ENCODE results near the gene LAMB2.

LAMB2 gene

GRCh38 chr3:49132437-49133225 is at the start of gene LAMB2:
Gene LAMB2 (minus strand): TSS chr3:49133050. CDS start chr3:49132867, 183 bp downstream.
- no peak for DNase-seq

GRCh38 chr3:49181351-49181750 is 48.5 kb upstream of the LAMB2 start:
- DNase-seq: no peak

DNA sequence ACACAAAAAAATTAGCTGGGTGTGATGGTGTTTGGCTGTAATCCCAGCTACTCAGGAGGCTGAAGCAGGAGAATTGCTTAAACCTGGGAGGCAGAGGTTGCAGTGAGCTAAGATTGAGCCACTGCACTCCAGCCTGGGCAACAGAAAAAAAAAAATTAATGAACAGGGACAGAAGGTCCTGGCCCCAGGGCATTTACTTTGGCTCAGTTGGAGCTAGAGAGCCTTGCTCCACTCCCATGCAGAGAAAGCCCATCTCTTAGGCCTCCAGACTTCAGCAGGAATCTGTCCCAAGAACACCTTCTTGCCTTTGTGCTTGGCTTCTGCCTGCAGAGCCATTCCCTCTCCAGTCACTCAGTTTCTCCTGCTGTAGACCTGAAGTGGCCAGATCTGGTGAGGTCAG is 47.3 kb upstream of the LAMB2 start:
- DNase-seq: no peak

DNA sequence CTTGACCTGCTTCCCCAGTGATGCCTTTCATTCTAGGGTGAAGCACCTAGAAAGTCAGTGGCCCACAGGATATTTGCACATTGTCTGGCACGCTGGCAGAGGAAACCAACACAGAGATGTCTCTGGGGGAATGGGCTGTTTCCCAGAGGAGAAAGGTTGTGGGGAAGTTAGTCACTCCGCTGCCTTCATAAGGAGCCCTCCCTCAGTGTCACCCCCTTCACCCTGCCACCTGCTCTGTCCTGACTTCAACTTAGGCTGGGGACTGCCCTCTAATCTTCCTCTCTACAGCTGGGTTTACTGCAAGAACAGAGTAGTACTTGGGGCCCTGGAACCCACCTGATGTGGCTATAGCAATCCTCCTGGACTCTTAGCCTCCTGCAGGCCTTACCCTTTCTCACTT is 44.2 kb upstream of the LAMB2 start:
- DNase-seq: no peak

DNA sequence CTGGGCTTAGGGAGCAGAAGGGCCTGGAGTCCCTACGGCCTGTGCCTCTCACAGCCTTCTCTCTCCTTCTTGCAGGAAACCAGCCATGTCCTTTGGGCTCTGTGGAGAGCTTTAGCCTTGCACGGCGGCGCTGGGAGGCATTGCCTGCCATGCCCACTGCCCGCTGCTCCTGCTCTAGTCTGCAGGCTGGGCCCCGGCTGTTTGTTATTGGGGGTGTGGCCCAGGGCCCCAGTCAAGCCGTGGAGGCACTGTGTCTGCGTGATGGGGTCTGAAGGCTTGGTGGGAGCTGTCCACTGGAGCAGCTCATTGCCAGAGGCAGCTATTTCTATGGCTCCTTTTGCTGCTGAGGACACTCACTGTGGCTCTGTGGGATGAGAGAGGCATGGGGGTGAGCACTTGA is 42.7 kb upstream of the LAMB2 start:
- DNase-seq: no peak

DNA sequence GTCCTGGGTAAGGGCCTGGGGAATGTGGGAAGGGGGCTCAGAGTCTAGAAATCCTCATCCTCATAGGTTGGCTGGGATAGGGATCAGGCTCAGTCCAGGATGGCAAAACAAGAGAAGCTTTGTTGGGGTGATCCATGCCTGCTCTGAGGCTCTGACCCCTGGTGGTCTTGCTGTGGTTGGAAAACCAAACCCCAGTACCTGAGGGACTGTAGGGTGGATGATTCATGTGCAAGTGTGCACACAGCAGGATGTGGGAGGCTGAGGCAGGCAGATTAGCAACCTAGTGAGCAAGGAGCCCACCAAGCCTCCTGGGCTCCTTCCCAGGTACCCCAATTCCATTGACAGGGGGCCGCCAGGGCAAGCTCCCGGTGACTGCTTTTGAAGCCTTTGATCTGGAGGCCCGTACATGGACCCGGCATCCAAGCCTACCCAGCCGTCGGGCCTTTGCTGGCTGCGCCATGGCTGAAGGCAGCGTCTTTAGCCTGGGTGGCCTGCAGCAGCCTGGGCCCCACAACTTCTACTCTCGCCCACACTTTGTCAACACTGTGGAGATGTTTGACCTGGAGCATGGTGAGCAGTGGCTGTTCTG is 41.6 kb upstream of the LAMB2 start:
- no peak for DNase-seq

DNA sequence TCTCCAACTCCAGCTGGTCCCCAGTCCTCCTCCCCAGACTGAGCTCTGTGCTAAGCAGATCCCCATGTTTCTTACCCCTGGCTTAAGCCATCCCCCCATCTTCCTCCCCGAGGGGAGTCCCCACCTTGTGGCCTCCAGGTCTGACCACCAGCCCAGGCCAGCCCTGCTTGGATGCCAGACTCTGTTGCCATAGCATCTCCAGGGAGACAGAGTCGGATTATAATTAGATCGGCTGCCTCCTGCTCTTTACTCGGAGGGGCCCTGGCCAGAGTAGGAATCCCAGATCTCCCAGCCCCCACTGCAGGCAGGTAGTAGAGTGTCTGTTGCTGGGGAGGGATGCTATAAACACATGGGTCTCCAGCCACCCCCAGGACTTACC is 40.9 kb upstream of the LAMB2 start:
- no peak for DNase-seq

DNA sequence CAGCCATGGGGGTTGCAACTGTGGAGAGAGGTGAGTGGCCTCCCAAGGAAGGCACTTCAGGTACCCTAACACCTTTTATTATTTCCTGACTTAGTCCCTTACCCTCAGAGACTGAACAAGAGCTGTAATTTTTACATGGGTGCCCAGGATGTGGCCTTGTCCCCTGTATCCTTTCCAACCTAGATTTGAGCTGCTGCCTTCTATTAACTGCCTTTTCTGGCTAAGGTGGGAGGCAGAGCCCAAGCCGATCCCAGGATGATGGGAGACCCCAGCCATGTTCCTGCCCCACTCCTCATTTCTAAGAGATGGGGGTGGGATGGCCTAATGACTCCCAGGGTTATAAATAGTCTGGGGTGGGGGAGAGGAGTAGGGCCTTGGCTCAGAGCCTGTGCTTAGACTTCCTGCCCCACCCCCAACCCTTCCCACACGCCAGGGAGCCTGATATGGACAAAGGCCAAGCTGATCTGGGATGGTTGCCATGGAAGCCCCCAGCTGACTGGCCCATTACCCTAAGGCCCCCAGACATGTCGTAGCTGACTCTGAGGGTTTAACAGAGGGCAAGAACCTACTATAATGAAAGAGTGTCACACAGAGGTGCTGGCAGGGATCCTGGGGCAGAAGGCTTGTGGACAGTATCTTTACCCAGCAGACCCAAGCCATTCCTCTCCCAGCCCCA is 40.4 kb upstream of the LAMB2 start:
- no peak for DNase-seq

DNA sequence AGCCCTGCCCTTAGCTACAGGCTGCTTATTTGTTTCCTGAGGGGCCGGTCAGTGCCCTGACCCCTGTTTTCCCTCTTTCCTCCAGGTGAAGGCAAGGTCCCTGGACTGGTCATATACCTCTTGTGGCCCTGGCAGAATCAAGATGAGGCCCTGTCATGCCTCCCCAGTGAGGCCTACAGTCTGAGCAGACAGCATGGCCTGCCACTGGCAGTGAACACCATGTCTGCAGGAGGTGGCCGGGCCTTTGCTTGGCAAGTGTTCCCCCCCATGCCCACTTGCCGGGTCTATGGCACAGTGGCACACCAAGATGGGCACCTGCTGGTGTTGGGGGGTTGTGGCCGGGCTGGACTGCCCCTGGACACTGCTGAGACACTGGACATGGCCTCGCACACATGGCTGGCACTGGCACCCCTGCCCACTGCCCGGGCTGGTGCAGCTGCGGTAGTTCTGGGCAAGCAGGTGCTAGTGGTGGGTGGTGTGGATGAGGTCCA is 39.7 kb upstream of the LAMB2 start:
- DNase-seq: no peak

- no peak for DNase-seq
Observed at GRCh38 chr3:49171775-49172500, 39.1 kb upstream of the LAMB2 start.

DNA sequence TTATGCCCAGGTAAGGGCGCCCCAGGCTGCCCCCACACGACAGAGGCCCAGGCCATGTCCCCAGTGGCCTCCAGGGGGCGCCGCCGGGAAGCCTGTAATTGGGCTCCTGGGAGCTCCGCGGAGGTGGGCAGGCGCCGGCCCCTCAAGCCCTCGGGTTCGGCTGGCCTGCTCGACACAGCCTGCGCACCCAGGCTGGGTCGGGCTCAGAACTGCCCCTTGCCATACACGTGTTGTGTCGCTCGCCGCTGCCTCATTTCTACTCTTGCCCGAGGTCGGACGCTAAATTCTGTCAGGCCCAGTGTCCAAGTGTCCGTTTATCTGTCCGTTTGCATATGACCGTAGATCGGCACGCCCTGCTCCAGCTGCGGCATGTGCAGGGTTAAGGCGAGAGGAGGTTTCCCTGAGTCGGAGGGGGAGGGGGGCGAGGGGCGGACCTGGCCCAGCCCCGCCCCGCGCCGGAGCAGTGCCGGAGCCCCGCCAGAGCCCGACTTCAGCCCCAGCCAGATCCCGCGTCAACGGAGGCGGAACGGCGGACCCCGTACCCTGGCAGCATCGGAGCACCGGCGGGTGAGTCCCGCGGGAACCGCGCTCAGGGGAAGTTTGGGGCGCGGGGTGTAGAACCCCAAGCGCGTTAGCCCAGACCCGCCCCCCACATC is 38.4 kb upstream of the LAMB2 start, which contains the start of gene KLHDC8B:
Gene KLHDC8B (plus strand): TSS at position 480 of the 656 bp plus-strand sequence. CDS start 1,172 bp downstream, outside the sequence.
- DNase-seq: peak; percentile 89 to 91

GRCh38 chr3:49170744-49171118 is 37.9 kb upstream of the LAMB2 start:
- no peak for DNase-seq

DNA sequence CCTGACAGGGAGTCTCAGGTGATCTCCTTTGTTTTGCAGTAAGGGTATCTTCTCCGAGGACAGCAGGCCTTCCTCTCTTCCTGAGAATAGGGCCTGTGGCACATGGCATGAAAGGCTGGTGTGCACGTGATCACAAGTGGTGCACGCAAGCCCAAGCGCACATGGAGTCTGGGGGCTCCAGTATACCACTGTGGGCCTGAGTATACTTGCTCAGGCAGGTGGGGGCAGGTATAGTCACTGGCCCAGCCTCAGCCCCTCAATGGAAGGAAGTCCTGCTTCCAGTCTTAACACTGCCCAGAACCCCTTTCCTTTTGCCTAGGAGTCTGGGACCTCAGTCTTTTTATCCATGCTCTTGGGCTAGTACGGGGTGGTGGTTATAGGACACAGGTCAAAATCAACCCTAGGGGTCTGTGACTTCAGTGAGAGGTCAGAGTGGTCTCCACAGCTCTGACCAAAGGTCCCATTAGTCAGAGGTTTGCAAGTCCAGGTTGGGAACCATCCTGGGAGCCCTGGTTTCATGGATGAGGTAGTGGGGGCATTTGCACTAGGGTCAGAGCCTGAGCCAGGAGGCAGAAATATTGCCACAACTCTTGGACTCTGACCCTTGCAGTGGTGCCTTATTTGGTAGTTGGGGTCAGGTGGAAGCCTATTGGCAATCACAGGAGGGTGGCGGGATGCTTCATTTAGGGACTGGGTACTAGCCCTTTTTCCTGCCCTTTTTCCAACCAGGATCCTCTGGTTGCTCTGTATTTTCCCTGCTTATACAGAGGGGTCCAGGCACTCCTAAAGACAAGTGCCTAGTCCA is 34.1 kb upstream of the LAMB2 start:
- DNase-seq: no peak

GRCh38 chr3:49165771-49166751 is 33.2 kb upstream of the LAMB2 start, which contains the start of gene CCDC71:
Gene CCDC71 (minus strand): TSS chr3:49166331. CDS start chr3:49164208, 2,123 bp downstream.
- DNase-seq: peak; percentile 79 to 82

DNA sequence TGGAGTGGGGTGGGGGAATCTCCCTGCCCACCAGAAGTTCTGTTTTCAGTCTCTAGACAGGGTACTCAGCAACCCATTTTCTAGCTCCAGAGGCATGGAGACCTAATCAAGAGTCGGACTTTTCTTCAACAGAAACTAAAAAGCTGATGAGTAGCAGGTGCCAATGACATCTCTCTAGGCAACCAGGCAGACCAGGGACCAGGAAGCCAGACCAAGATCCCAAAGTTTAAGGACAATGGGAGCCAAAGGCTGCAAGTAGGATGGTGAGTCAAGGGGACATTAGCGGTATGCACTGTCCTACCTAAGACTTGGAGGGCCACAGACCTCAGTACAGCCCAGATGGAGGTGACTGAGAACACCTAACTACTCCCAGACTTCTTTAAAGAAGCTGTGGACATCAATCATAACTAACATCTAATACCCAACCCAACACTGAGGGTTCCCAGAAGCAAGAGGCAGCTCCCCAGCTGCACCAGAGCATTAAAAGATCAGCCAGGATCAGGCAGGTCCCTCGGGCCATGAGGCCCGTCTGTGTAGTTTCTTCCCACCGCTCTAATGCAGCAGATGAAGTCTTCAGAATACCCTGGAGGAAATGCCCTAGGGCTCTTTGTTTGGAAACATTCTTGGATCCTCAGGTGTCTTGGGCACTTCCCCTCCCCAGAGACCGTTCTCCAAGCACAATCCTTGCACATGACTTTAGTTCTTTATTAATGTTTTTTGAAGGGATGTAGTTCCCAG is 32.3 kb upstream of the LAMB2 start:
- DNase-seq: no peak

DNA sequence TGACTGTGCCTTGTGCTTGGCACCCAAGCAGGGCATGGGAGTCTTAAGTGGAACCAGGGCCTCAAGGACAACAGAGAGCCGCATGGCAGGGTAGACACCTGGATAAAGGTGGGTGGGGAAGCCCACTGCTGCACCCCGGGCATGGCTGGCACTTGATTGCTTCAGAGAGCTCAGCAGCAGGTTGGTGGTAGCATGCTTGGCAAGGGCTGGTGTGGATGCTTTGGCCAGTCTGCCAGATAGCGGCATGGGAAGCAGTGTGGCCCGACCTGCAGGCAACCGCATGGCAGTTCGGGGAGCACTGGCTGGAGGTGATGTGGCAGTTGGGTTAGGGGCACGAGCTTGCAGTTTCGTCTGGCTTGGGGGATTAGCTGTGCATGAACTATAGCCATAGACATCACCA is 30.8 kb upstream of the LAMB2 start:
- DNase-seq: no peak

DNA sequence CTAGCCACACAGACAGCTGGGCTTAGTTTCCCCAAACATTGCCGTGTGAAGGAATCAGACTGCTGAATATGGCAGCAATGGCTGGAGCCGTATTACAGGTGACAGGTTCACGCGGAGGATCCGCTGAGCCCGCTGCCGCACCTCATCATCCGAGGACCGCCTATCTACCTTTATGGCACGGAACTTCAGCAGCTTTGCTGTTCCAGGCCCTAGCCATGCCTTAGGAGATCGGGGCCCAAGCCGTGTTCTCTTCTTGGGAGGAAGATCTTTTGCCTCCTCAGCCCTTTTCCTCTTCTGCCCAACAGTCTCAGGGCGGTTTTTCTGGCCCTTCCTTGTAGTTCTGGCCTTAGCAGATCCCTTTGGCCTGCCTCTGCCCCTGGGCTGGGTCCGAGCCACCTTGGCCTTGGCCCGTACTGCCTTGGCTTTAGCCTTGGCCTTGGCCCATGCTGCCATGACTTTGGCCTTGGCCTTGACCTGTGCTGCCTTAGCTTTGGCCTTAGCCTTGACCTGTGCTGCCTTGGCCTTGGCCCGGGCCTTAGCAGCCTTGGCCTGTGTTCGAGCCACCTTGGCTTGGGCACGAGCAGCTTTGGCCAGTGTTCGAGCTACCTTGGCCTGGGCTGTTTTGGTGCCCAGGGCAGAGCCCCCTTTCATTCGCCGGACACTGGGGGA is 30.0 kb upstream of the LAMB2 start:
- DNase-seq: no peak

- no peak for DNase-seq
Observed at GRCh38 chr3:49161808-49162530, 29.1 kb upstream of the LAMB2 start.
